Astrocyte of the spinal cord (primary cell): ENCODE measurements around the gene PHF24.

Experiments
- DNase-seq: peaks from one replicate; pipeline ENCODE4 v3.0.0; 2011; ENCODE audit warnings: low read depth, low spot score
- H3K4me3 ChIP-seq: 2 replicates; pipeline ENCODE4 v1.5.1; 2011; ENCODE audit warnings: low read depth, mild to moderate bottlenecking, low read length, moderate library complexity
- in situ Hi-C: cut with HindIII; loops from 2 replicates; pipeline ENCODE4 v1.10.0; 2017; ENCODE audit warnings: low sequenced_read_pairs
- TF ChIP-seq, protein P1 (sequence below): IDR thresholded peaks from 2 replicates; pipeline ENCODE4 v1.5.1; 2012; ENCODE audit warnings: low read depth, mild to moderate bottlenecking, low read length, inconsistent platforms

The PHF24 gene

DNA sequence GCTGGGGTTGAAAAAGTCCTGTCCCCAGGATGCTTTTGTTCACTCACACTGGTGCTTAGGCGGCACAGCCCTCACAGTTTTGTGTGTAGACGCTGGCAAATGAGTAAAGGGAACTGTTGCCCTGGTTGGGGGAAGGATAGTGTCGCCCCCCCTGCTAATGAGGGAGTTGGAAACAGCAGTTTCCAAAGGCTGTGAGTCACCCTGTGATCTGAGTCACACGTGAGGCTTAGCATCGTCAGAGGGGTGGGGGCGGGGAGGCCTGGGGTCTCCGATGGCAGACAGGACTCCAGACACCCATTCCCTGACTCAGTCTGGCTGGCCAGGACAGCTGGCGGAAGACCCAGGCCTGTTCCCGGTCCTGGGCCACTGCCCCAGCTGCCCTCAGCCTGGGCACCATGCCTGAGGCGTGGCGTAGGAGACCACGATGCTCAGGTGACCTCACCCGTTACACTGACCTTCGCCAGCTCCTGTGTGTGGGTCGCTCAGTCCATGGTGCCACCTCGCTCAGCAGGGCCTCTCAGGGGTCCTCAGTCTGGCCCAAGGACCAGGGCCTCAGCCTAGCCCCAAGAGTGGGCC is 34.4 kb downstream of the PHF24 start:
- in situ Hi-C loops: no loop called here
- peak; percentile 92 for DNase-seq
- TF ChIP-seq, protein P1, sequence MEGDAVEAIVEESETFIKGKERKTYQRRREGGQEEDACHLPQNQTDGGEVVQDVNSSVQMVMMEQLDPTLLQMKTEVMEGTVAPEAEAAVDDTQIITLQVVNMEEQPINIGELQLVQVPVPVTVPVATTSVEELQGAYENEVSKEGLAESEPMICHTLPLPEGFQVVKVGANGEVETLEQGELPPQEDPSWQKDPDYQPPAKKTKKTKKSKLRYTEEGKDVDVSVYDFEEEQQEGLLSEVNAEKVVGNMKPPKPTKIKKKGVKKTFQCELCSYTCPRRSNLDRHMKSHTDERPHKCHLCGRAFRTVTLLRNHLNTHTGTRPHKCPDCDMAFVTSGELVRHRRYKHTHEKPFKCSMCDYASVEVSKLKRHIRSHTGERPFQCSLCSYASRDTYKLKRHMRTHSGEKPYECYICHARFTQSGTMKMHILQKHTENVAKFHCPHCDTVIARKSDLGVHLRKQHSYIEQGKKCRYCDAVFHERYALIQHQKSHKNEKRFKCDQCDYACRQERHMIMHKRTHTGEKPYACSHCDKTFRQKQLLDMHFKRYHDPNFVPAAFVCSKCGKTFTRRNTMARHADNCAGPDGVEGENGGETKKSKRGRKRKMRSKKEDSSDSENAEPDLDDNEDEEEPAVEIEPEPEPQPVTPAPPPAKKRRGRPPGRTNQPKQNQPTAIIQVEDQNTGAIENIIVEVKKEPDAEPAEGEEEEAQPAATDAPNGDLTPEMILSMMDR: no peak
- H3K4me3 ChIP-seq: no peak overlapping the region

DNA sequence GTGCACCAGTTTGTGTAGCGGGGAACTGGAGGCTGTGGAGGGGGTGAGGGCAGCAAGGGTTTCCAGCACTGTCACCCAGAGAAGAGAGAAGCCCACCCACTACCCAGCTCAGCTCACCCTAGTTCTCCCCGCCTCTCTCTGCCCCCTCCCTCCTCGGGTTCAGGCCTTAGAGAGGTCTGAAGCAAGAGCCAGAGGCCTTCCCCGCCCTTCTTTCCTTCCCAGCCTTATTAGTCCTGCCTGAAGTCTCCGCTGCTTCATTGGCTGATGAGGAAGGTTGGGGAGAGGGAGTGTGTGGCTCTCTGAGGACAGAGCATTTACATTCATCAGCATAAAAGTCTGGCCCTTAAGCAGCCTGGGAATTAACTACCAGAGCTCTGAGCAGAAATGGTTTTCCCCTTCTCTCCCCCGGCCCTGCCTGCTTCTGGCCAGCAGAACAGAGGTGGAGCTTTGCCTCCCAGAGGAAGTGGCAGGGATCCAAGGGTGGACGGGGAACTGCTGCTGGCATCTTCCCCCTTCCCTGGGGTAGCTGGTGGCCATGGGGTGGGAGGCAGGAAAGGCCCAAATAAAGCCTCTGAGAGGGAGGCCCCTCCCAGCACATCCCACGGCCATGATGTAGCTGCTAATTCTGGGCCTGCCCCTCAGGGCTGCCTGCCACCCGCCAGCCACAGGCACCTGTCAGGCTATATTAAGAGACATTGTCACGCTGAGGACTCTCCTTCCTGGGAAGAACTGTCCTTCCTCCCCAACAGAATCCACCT is 35.6 kb downstream of the PHF24 start:
- in situ Hi-C loops: no loop called here
- H3K4me3 ChIP-seq: no peak overlapping the region
- TF ChIP-seq, protein P1: no peak
- peak; percentile 70 for DNase-seq

GRCh38 chr9:34994260-34994899 is 36.3 kb downstream of the PHF24 start:
- H3K4me3 ChIP-seq: no peak overlapping the region
- DNase-seq: peak; percentile 55
- TF ChIP-seq, protein P1: peak; percentile 77
- in situ Hi-C loops: no loop called here

DNA sequence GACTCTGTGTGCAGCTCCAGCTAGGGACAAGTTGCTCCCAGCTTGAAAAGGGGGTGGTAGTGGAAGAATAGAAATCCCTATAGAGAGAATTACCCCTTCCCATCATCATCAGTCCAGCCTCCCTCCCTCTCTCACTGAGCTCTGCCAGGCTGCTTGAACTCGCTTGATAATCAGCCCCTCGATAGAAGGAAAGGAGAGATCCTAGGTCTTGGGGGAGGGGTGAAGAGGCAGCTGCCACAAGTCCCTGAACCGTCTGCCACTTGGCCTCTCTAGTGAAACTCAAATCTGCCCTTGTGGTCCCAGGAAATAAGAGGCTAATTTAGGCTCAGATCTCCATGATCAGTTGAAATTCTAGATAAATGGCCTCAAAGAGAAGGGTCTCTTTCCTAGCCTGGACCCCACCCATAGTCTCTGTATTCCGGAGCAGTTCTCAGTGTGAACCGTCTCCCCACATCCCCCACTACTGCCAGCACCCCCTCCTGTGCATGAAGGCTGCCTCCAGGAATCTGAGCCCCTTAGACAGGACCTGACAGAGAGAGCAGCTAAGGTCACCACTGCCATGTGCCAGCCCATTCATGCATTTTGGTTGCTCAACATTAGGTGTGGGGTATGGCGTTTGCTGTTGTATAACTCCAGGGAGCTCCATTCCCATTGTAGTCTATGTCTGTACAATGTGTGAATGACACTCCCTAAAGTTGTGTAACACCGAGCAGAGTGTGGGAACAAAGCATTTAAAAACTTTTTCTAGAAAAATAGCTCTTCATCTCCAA is 37.0 kb downstream of the PHF24 start:
- no peak overlapping the region for H3K4me3 ChIP-seq
- in situ Hi-C loops: no loop called here
- TF ChIP-seq, protein P1: no peak
- DNase-seq: peak; percentile 8

GRCh38 chr9:34995670-34996060 is 37.6 kb downstream of the PHF24 start:
- TF ChIP-seq, protein P1: no peak
- no peak for DNase-seq
- no peak overlapping the region for H3K4me3 ChIP-seq
- in situ Hi-C loops: no loop called here

GRCh38 chr9:34996181-34996904 is 38.3 kb downstream of the PHF24 start:
- TF ChIP-seq, protein P1: no peak
- H3K4me3 ChIP-seq: no peak overlapping the region
- in situ Hi-C loops: no loop called here
- no peak for DNase-seq
